Measurements from ENCODE around the gene GPR153. TPM values are rescaled to one million over a fixed set of nuclear protein-coding genes. Genes with fewer than 3 reads are reported as not detected.

Gene GPR153
- total and polyA plus RNA-seq, 2 of the 8 experiments (the other 6 are each of a cell fraction or from before 2014, with no cell fraction given): 5.7 to 8.1 TPM

GRCh38 chr1:6241107-6241886 is 19.6 kb downstream of the GPR153 start (continued):
- TF ChIP-seq USF2 (IDR thresholded peaks at IDR 0.05; ENCODE audit: low read length) (no peak), TCF12 (IDR thresholded peaks at IDR 0.05; ENCODE audit: low read depth, low read length) (no peak), SP4 (IDR thresholded peaks at IDR 0.05; ENCODE audit: low read length) (no peak), TBP (IDR thresholded peaks at IDR 0.05; ENCODE audit: low read depth, low read length) (no peak), GABPA (IDR thresholded peaks at IDR 0.05; ENCODE audit: borderline replicate concordance, insufficient read depth, low read length) (no peak), POU5F1 (IDR thresholded peaks at IDR 0.05; ENCODE audit: low read depth, low read length) (no peak), ASH2L (IDR thresholded peaks at IDR 0.05; ENCODE audit: low read length) (no peak), ATF2 (IDR thresholded peaks at IDR 0.05; ENCODE audit: low read length) (no peak)

Data from H1 (cell line).